Fibroblast of lung (primary cell): ENCODE measurements around the gene TBL1XR1.

ENCODE experiments used
- EZH2 ChIP-seq: IDR thresholded peaks from 2 replicates; pipeline ENCODE4 v1.5.1; 2012; ENCODE audit warnings: low read length, control low read depth, mild to moderate bottlenecking; ENCODE audit errors: missing control alignments
- TF ChIP-seq, protein P1 (sequence below), 2 donors: IDR thresholded peaks in 1 of 2; conservative IDR thresholded peaks in 1 of 2; 1 replicate in 1 of 2; 2 replicates in 1 of 2; pipeline ENCODE4 v1.5.1; 2011 to 2012; ENCODE audit warnings: low read length in 2 of 2, control low read depth in 1 of 2, inconsistent platforms in 1 of 2, low read depth in 1 of 2, mild to moderate bottlenecking in 1 of 2

DNA sequence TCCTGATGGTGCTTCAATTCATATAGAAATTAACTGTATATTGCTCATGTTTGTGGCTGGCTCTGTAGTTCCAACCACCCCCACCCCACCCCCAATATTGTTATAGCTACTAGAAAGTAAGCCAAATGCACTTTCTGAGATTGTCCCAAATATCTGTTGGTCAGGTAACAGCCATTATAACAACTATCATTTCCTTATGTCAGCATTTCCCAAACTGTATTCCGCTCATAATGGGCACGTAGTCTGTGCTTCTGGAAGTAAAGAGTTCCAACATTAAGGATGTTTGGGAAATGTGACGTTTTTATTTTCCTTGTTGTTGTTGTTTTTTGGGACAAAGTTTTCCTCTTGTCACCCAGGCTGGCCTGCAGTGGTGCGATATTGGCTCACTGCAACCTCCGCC, 12.2 kb upstream of the TBL1XR1 start:
- TF ChIP-seq, protein P1, sequence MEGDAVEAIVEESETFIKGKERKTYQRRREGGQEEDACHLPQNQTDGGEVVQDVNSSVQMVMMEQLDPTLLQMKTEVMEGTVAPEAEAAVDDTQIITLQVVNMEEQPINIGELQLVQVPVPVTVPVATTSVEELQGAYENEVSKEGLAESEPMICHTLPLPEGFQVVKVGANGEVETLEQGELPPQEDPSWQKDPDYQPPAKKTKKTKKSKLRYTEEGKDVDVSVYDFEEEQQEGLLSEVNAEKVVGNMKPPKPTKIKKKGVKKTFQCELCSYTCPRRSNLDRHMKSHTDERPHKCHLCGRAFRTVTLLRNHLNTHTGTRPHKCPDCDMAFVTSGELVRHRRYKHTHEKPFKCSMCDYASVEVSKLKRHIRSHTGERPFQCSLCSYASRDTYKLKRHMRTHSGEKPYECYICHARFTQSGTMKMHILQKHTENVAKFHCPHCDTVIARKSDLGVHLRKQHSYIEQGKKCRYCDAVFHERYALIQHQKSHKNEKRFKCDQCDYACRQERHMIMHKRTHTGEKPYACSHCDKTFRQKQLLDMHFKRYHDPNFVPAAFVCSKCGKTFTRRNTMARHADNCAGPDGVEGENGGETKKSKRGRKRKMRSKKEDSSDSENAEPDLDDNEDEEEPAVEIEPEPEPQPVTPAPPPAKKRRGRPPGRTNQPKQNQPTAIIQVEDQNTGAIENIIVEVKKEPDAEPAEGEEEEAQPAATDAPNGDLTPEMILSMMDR (conservative IDR thresholded peaks at IDR 0.05 in 1 of 2, IDR thresholded peaks at IDR 0.05 in 1 of 2; ENCODE audit: low read depth in 1 of 2, low read length in 2 of 2): no peak
- no peak for TF ChIP-seq EZH2
